ENCODE measurements around the gene ZDHHC1.

ZDHHC1 gene

GRCh38 chr16:67430504-67430976, 14.3 kb upstream of the ZDHHC1 start:
- no peak for TF ChIP-seq CTCF (IDR thresholded peaks at IDR 0.05; ENCODE audit: low read depth, low read length)
- H3K4me3 ChIP-seq (ENCODE audit: low read depth, low read length): peak overlapping the region; percentile 33; the same call in 1 of the 2 replicates

GRCh38 chr16:67429799-67430503, 13.7 kb upstream of the ZDHHC1 start:
- TF ChIP-seq CTCF (IDR thresholded peaks at IDR 0.05; ENCODE audit: low read depth, low read length): no peak
- H3K4me3 ChIP-seq (ENCODE audit: low read depth, low read length): peak overlapping the region; percentile 33; the same call in 1 of the 2 replicates

- no peak overlapping the region for H3K4me3 ChIP-seq (ENCODE audit: low read depth, low read length)
- TF ChIP-seq CTCF (IDR thresholded peaks at IDR 0.05; ENCODE audit: low read depth, low read length): no peak
These were observed 12.9 kb upstream of the ZDHHC1 start for GRCh38 chr16:67429053-67429798.

- peak; percentile 89 for TF ChIP-seq CTCF (IDR thresholded peaks at IDR 0.05; ENCODE audit: low read depth, low read length)
- H3K4me3 ChIP-seq (ENCODE audit: low read depth, low read length): no peak overlapping the region
These were observed 12.0 kb upstream of the ZDHHC1 start for GRCh38 chr16:67428146-67428731.

GRCh38 chr16:67426950-67427349, 10.7 kb upstream of the ZDHHC1 start:
- H3K4me3 ChIP-seq (ENCODE audit: low read depth, low read length): no peak overlapping the region
- TF ChIP-seq CTCF (IDR thresholded peaks at IDR 0.05; ENCODE audit: low read depth, low read length): no peak

GRCh38 chr16:67426022-67426421, 9.7 kb upstream of the ZDHHC1 start:
- H3K4me3 ChIP-seq (ENCODE audit: low read depth, low read length): no peak overlapping the region
- no peak for TF ChIP-seq CTCF (IDR thresholded peaks at IDR 0.05; ENCODE audit: low read depth, low read length)

GRCh38 chr16:67425580-67425979, 9.3 kb upstream of the ZDHHC1 start:
- no peak overlapping the region for H3K4me3 ChIP-seq (ENCODE audit: low read depth, low read length)

More at GRCh38 chr16:67425580-67425979, 9.3 kb upstream of the ZDHHC1 start:
- no peak for TF ChIP-seq CTCF (IDR thresholded peaks at IDR 0.05; ENCODE audit: low read depth, low read length)

Measured in WI38 (cell line).